Uterus (tissue), 2 donors: ENCODE measurements around the gene CHRDL2.

Experiments used
- POLR2A ChIP-seq, 2 donors: fragments of 450-650 bp; IDR thresholded peaks; one replicate each; pipeline ENCODE4 v1.6.1; 2016; ENCODE audit warnings: antibody characterized with exemption in 2 of 2, mild to moderate bottlenecking in 1 of 2, moderate library complexity in 1 of 2
- TF ChIP-seq, protein P1 (sequence below), 4 experiments: fragments of 200-600 bp in 2 of 4; fragments of 450-650 bp in 2 of 4; sonication (generic) in 2 of 4; IDR thresholded peaks; one replicate each; pipeline ENCODE4 v1.5.1; 2016 to 2019; ENCODE audit warnings: antibody characterized with exemption in 4 of 4, mild to moderate bottlenecking in 2 of 4, moderate library complexity in 1 of 4

DNA sequence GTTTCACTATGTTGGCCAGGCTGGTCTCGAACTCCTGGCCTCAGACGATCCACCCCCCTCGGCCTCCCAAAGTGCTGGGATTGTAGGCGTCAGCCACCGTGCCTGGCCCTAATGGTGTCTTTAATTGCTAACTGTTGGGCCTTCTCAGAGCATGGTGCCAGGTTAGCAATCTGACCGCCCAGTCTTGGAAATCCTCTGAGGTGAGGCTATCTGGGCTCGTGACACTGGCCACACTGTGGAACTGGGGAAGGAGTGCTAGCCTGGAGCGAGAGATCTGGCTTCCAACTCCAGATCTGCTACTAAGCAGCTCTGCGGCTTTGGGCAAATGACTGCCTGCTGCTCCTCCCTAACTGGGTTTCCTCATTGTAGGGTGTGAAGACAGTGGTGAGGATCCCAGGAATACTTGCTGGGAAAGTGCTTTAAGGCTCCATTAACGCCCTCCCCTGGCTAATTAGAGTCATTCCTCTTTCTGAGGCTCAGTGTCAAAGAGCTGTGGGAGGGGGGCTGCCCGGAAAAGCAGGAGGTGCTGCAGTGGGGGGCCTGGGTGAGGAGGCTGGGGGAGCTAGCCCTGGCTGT lies 35.4 kb downstream of the CHRDL2 start:
- TF ChIP-seq, protein P1, sequence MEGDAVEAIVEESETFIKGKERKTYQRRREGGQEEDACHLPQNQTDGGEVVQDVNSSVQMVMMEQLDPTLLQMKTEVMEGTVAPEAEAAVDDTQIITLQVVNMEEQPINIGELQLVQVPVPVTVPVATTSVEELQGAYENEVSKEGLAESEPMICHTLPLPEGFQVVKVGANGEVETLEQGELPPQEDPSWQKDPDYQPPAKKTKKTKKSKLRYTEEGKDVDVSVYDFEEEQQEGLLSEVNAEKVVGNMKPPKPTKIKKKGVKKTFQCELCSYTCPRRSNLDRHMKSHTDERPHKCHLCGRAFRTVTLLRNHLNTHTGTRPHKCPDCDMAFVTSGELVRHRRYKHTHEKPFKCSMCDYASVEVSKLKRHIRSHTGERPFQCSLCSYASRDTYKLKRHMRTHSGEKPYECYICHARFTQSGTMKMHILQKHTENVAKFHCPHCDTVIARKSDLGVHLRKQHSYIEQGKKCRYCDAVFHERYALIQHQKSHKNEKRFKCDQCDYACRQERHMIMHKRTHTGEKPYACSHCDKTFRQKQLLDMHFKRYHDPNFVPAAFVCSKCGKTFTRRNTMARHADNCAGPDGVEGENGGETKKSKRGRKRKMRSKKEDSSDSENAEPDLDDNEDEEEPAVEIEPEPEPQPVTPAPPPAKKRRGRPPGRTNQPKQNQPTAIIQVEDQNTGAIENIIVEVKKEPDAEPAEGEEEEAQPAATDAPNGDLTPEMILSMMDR (IDR thresholded peaks at IDR 0.05), result no peak
- TF ChIP-seq POLR2A (IDR thresholded peaks at IDR 0.05), result no peak
